K562 (cell line): ENCODE results near the gene ACTN3. TPM values are rescaled to one million over a fixed set of nuclear protein-coding genes. Genes with fewer than 3 reads are reported as not detected.
A peak's percentile ranks its signal among the peaks of the same experiment; 100 is the strongest.

Experiments used
- ATF7 ChIP-seq: fragments of 450-650 bp; IDR thresholded peaks from 2 replicates; pipeline ENCODE4 v1.7.1; 2014; ENCODE audit warnings: mild to moderate bottlenecking, moderate library complexity
- CCAR2 ChIP-seq: fragments of 200-400 bp; formaldehyde crosslinking; IDR thresholded peaks from 2 replicates; pipeline ENCODE4 v1.6.1; 2017; ENCODE audit warnings: mild to moderate bottlenecking, low read depth, low read length
- ESRRA ChIP-seq: fragments of 450-650 bp; IDR thresholded peaks from 2 replicates; pipeline ENCODE4 v1.6.1; 2014; ENCODE audit warnings: low read depth, mild to moderate bottlenecking, moderate library complexity, borderline replicate concordance
- ETV6 ChIP-seq, 3 experiments: fragments of 150-350 bp in 1 of 3; sonication (generic) in 1 of 3; formaldehyde crosslinking in 1 of 3; IDR thresholded peaks; 2 replicates each; pipeline versions ENCODE4 v1.6.1 to v1.8.0; 2014 to 2022; ENCODE audit warnings: borderline replicate concordance in 2 of 3, low read depth in 2 of 3, antibody characterized with exemption in 1 of 3, low read length in 1 of 3, mild to moderate bottlenecking in 1 of 3, missing genetic modification reagents in 1 of 3
- GABPB1 ChIP-seq: sonication (generic); formaldehyde crosslinking; IDR thresholded peaks from 2 replicates; pipeline ENCODE4 v1.8.0; 2022; ENCODE audit warnings: mild to moderate bottlenecking, missing genetic modification reagents
- IRF9 ChIP-seq: fragments of 450-650 bp; IDR thresholded peaks from 2 replicates; pipeline ENCODE4 v1.6.1; 2016; ENCODE audit warnings: missing biosample characterization, missing genetic modification characterization
- KDM5B ChIP-seq: fragments of 200-600 bp; sonication (generic); IDR thresholded peaks from 2 replicates; pipeline ENCODE4 v1.6.1; 2012; ENCODE audit warnings: low read depth, mild to moderate bottlenecking, moderate library complexity, low read length, control low read depth, inconsistent platforms; ENCODE audit not compliant: insufficient replicate concordance
- MCM5 ChIP-seq: fragments of 450-650 bp; IDR thresholded peaks from 2 replicates; pipeline ENCODE4 v1.6.1; 2016; ENCODE audit warnings: low read depth
- NFIC ChIP-seq: fragments of 450-650 bp; IDR thresholded peaks from 2 replicates; pipeline ENCODE4 v1.6.1; 2017; ENCODE audit warnings: mild to moderate bottlenecking, inconsistent platforms
- PCBP2 ChIP-seq: fragments of 200-400 bp; formaldehyde crosslinking; IDR thresholded peaks from 2 replicates; pipeline ENCODE4 v1.6.1; 2018; ENCODE audit warnings: low read length, low read depth, mild to moderate bottlenecking, moderate library complexity; ENCODE audit not compliant: poor library complexity, severe bottlenecking
- PHF8 ChIP-seq: fragments of 200-600 bp; sonication (generic); IDR thresholded peaks from 2 replicates; pipeline ENCODE4 v1.6.1; 2012; ENCODE audit warnings: mixed run types, mild to moderate bottlenecking, inconsistent platforms, low read length, moderate library complexity, borderline replicate concordance
- SMARCE1 ChIP-seq: fragments of 450-650 bp; IDR thresholded peaks from 2 replicates; pipeline ENCODE4 v1.7.1; 2016; ENCODE audit warnings: mild to moderate bottlenecking
- TAL1 ChIP-seq: fragments of 450-650 bp; IDR thresholded peaks from 2 replicates; pipeline ENCODE4 v1.6.1; 2016; ENCODE audit warnings: mild to moderate bottlenecking
- WHSC1 ChIP-seq: IDR thresholded peaks from one replicate; pipeline ENCODE4 v1.6.1; 2012; ENCODE audit warnings: low read length, control low read depth, inconsistent platforms
- ZBTB17 ChIP-seq: fragments of 450-650 bp; formaldehyde crosslinking; IDR thresholded peaks from 2 replicates; pipeline ENCODE4 v1.4.0; 2020; ENCODE audit warnings: mild to moderate bottlenecking
- ZNF384 ChIP-seq: IDR thresholded peaks from 2 replicates; pipeline ENCODE4 v1.6.1; 2012; ENCODE audit warnings: low read depth, low read length, improper control_type of control experiment
- ZNF584 ChIP-seq: fragments of 200-800 bp; sonication (Bioruptor generic); IDR thresholded peaks from 2 replicates; pipeline ENCODE4 v1.6.1; 2016; ENCODE audit warnings: low read depth, mild to moderate bottlenecking, missing genetic modification characterization, missing compliant biosample characterization
- ZNF785 ChIP-seq: fragments of 250-450 bp; sonication (Bioruptor Pico); IDR thresholded peaks from 2 replicates; pipeline ENCODE4 v1.4.0; 2020; ENCODE audit warnings: mild to moderate bottlenecking
- polyA plus RNA-seq, 8 experiments: library from polyadenylated mRNA; depleted of rRNA in 4 of 8; stranded (reverse) in 5 of 8; unstranded in 3 of 8; fragments of >200 nt; fragmentation: Nextera tagmentation in 2 of 8; fragmentation: Illumina TruSeq in 1 of 8; extraction: Ambion mirVana in 2 of 8; extraction: Trizol in 1 of 8; gene quantifications; 2 replicates each; pipeline versions ENCODE4 v1.2.1 to v1.2.3, GENCODE V29; 2011 to 2014; ENCODE audit warnings: inconsistent platforms in 1 of 8, missing spikeins in 1 of 8
- total RNA-seq, 7 experiments: library from RNA; depleted of rRNA in 6 of 7; stranded (reverse); fragments of >200 nt in 6 of 7; fragmentation: Illumina TruSeq in 2 of 7; extraction: Trizol in 2 of 7; gene quantifications; 2 replicates each; pipeline versions ENCODE4 v1.2.1 to v1.2.3, GENCODE V29; 2011 to 2021; ENCODE audit warnings: low replicate concordance in 1 of 7
- TF ChIP-seq, protein P1 (sequence below), 2 experiments: fragments of 450-650 bp; IDR thresholded peaks; 2 replicates each; pipeline ENCODE4 v1.6.1; 2016; ENCODE audit warnings: mild to moderate bottlenecking in 2 of 2, borderline replicate concordance in 1 of 2, low read depth in 1 of 2, moderate library complexity in 1 of 2

ACTN3 gene
- total and polyA plus RNA-seq, 9 of the 15 experiments (the other 6 are each of a cell fraction or from before 2014, with no cell fraction given): not detected

GRCh38 chr11:66510271-66510989, 36.3 kb upstream of the ACTN3 start, which contains the start of gene BBS1 (continued):
- TF ChIP-seq, protein P1, sequence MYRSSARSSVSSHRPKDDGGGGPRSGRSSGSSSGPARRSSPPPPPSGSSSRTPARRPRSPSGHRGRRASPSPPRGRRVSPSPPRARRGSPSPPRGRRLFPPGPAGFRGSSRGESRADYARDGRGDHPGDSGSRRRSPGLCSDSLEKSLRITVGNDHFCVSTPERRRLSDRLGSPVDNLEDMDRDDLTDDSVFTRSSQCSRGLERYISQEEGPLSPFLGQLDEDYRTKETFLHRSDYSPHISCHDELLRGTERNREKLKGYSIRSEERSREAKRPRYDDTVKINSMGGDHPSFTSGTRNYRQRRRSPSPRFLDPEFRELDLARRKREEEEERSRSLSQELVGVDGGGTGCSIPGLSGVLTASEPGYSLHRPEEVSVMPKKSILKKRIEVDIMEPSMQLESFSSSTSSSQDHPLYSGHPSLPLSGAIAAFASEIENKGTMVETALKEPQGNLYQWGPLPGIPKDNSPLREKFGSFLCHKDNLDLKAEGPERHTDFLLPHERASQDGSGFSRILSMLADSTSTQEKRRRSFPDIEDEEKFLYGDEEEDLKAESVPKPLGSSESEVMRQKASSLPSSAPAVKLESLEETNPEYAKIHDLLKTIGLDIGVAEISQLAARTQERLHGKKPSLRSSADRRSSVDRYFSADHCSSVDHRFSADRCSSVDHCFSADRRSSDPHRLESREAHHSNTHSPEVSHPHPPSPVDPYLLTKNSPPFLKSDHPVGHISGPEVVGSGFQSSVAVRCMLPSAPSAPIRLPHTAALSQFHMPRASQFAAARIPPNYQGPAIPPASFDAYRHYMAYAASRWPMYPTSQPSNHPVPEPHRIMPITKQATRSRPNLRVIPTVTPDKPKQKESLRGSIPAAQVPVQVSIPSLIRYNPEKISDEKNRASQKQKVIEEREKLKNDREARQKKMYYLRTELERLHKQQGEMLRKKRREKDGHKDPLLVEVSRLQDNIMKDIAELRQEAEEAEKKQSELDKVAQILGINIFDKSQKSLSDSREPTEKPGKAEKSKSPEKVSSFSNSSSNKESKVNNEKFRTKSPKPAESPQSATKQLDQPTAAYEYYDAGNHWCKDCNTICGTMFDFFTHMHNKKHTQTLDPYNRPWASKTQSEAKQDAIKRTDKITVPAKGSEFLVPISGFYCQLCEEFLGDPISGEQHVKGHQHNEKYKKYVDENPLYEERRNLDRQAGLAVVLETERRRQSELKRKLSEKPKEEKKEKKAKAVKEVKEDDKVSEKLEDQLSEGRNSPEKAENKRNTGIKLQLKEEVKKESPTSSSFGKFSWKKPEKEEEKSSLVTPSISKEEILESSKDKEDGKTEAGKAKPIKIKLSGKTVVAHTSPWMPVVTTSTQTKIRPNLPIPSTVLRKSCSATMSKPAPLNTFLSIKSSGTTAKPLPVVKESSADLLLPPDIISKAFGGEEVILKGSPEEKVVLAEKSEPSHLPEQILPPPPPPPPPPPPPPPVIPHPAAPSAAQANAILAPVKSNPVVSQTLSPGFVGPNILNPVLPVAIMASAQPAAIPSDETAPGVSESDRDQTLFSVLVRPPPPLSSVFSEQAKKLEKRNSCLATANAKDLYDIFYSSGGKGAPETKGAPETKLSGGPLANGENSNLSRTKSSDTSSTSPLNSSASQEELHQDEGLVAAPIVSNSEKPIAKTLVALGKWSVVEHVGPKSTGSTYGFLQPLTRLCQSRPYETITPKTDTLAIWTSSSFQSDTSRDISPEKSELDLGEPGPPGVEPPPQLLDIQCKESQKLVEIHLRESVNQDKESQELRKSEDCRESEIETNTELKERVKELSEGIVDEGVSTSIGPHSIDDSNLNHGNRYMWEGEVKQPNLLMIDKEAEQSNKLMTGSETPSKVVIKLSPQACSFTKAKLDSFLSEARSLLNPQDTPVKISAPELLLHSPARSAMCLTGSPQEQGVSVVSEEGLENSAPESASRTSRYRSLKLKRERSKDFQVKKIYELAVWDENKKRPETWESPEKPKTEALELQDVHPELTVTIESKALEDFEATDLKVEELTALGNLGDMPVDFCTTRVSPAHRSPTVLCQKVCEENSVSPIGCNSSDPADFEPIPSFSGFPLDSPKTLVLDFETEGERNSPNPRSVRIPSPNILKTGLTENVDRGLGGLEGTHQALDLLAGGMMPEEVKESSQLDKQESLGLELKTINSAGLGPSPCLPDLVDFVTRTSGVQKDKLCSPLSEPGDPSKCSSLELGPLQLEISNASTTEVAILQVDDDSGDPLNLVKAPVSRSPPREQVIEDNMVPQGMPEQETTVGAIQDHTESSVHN (IDR thresholded peaks at IDR 0.05; ENCODE audit: borderline replicate concordance in 1 of 2, low read depth in 1 of 2): no peak
- TF ChIP-seq PHF8: peak; percentile 92
- peak; percentile 27; the same call in 1 of the 2 replicates for TF ChIP-seq ZNF384
- no peak for TF ChIP-seq SMARCE1
- 0 out of 2 replicates have a peak, but pooled peaks have one; percentile 32 for TF ChIP-seq NFIC
- TF ChIP-seq ZNF785 (CRISPR knock-in tag): no peak
- peak; percentile 61; the same call in 1 of the 2 replicates for TF ChIP-seq ESRRA
- TF ChIP-seq MCM5: no peak
- no peak for TF ChIP-seq WHSC1
- TF ChIP-seq GABPB1 (CRISPR knock-in tag): peak; percentile 96
- no peak; the same call in 1 of the 2 replicates for TF ChIP-seq ZBTB17 (CRISPR knock-in tag)
- TF ChIP-seq ZNF584 (CRISPR knock-in tag): no peak
- TF ChIP-seq ETV6 (IDR thresholded peaks at IDR 0.05; ENCODE audit: borderline replicate concordance in 1 of 2, low read depth in 2 of 2, low read length in 1 of 2): no peak
- no peak for TF ChIP-seq ETV6 (CRISPR knock-in tag; IDR thresholded peaks at IDR 0.05; ENCODE audit: borderline replicate concordance)
- peak; percentile 69 for TF ChIP-seq KDM5B
- peak; percentile 8; the same call in 1 of the 2 replicates for TF ChIP-seq TAL1
- peak; percentile 71 for TF ChIP-seq ATF7
- TF ChIP-seq IRF9 (tag): no peak
- TF ChIP-seq CCAR2: peak; percentile 62; the same call in 1 of the 2 replicates
- TF ChIP-seq PCBP2: no peak
